Colon (tissue), 2 donors: ENCODE measurements around the gene FAM9C.
A peak's percentile ranks its signal among the peaks of the same experiment; 100 is the strongest.
"Not testable (repeated sequence)": the region's sequence is repeated elsewhere in the genome, so short reads cannot be mapped to it uniquely, and the experiment has no call there.

ENCODE experiments used
- FAIRE-seq: peaks from 2 replicates; lab custom pipeline; 2012; peaks lifted over from hg19 to GRCh38; lab: Jason Lieb, UNC
- donor health status: control.
- donor health status: control.

FAM9C gene

DNA sequence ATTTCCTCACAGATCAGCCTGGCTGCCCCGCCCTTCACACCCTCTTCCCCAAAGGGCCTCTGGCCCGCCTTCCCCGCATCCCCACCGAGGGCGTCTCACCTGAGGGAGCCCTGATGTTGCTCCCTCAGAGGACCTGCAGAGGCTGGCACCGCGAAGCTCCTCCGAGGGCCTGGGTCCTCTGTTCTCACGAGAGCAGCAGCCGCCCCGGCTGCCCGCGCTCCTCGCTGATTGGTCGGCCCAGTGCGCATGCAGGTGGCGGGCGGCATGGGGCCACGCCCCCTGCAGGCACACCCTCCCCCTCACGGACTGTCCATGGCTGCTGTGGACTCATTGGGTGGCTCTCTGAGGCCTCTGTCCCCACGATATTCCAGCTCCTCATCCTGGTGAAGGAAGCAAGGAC is at the start of gene FAM9C:
TSS of gene FAM9C (minus strand) at position 180 of the 400 bp plus-strand sequence. CDS start 831 bp downstream, outside the sequence.
- FAIRE-seq: no peak

GRCh38 chrX:13093529-13094140 is 49.2 kb upstream of the FAM9C start:
- no peak for FAIRE-seq

DNA sequence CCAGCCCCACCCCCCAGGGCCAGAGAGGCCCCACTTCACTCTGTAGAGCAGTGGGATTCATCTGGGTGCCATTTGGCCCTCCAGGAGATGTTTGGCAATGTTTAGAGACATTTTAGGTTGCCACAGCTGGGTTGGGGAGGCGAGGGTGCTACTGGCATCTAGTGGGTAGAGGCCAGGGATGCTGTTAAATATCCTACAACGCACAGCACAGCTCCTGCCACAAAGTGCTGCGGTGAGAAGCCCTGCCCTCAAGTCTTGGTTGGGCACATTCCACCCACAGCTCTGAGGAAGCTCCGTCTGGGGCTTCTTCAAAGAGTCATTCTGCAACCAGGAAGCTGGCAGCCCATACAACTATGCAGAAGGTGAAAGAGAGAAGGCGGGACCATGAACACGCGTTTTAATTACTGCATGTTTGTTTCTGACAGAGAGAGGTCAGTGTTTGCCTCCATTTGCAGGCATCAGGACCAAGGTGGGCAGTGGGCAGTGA is 48.1 kb upstream of the FAM9C start:
- no peak for FAIRE-seq

GRCh38 chrX:13091111-13091765 is 46.8 kb upstream of the FAM9C start:
- FAIRE-seq: peak; percentile 72

GRCh38 chrX:13090339-13091110 is 46.1 kb upstream of the FAM9C start:
- FAIRE-seq: no peak

- no peak for FAIRE-seq
These were observed 45.6 kb upstream of the FAM9C start for GRCh38 chrX:13090027-13090338.

DNA sequence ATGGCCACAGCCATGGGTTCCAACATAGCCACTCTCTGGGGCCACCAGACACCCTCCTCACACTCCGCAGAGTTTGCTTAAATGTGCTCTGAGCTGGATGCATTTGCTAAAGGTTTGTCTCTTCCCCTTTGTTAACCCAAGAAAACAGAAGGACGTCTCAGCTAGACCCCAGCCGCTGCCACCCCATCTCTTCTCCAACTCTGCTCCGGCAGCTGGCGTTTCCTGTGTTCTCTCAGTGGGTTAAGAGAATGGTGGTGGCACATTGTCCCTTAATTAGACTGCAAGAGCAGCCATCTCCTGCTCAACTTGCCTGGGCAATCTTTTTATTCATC is 43.7 kb upstream of the FAM9C start:
- FAIRE-seq: no peak

DNA sequence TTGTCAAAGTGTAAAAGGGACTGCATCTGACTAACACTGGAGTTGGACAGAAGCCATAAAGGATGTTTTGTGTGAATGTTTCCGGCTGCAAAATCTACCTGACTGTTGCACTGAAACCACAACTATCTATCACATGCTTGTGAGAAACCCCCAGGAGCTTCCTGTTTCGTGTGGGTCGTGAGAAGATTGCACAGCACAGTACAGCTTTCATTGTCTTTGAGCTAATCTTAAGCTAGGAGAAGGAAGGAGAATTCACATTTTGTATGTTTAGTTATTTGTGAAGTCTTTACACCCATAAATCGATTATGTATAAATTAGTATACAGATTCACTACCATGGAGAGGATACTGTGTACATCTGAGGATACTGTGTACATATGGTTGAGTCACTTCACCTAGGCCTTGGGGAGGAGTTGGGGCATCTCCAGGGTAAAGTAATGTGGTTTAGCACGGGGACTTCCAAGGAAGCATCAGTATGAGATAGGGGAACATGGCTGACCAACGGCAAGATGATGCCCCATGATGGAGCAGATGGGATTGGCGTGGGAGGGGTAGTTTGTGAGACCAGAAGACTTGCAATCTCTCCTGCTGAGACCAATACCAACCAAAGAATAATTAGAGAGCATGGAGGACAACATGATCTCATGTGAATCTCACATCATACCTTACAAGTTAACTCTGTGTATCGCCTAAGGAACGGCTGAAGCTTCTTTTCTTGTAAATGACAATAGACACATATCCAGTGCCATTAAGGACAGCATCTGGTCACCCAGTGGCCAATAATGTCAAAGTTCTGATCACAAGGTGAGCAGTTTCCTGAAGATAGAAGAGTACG is 43.1 kb upstream of the FAM9C start:
- FAIRE-seq: peak; percentile 92

- not testable (repeated sequence) for FAIRE-seq
These were observed 42.4 kb upstream of the FAM9C start for GRCh38 chrX:13086793-13087321.

- peak; percentile 61 for FAIRE-seq
These were observed 41.7 kb upstream of the FAM9C start for GRCh38 chrX:13086076-13086475.

DNA sequence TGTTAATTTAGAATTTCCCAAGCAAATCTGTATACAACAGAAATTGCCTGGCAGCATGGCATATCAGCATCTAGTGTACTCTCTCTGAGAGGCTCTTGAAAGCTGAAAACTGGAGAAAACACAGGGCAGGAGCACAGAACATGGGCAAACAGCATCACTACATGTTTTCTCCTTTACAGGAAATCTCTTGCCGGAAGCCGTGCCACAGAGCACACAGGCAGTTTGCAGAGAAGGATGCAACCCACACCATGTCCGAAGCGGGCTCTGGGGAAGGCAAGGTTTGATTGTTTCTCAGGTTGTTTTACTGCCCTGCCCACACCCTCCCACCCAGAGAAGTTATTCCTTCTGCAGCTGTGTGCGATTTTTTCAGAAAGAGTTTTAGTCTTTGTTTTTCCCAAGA is 41.1 kb upstream of the FAM9C start:
- FAIRE-seq: no peak

DNA sequence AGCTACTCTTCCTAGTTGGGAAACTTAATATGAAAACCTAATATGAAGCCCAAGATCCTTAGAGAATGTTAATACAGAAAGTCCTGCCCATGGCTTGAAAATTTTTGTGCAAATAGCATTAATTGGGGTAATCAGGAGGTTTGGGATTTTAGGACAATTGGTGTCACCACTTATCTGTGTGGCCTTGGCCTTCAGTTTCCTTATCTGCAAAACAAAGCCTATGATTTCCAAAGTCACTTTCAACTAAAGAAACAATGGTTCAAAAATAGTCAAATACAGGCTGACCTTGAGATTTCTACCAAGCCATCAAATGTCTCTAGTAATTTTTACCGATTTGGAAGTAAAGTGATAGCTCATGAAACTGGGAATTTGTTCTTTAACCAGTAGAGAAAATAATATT is 40.2 kb upstream of the FAM9C start:
- FAIRE-seq: peak; percentile 18

DNA sequence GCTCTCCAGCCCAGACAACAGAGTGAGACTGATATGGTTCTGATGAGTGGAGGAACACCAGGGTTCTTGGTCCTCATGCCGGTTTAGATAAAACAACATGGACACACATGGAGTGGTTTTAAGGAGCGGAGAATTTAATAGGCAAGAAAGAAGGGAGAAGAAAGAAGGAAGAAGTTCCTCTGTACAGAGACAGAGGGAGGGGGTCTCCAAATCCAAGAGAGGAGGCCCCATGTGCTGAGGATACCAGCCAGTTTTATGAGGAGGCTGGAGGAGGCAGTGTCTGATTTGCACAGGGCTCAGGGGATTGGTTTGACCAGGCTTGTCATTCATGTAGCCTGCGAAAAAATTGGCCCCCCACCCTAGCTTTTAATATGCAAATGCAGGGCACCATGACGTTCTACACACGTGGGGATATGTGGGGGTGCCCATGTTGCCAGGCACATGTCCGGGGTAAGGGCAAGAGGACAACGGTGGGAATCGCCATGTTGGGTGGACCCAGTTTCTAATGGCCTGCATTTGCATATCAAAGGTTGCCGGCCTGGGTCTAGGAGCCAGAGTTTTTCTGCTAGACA is 39.4 kb upstream of the FAM9C start:
- FAIRE-seq: not testable (repeated sequence)

DNA sequence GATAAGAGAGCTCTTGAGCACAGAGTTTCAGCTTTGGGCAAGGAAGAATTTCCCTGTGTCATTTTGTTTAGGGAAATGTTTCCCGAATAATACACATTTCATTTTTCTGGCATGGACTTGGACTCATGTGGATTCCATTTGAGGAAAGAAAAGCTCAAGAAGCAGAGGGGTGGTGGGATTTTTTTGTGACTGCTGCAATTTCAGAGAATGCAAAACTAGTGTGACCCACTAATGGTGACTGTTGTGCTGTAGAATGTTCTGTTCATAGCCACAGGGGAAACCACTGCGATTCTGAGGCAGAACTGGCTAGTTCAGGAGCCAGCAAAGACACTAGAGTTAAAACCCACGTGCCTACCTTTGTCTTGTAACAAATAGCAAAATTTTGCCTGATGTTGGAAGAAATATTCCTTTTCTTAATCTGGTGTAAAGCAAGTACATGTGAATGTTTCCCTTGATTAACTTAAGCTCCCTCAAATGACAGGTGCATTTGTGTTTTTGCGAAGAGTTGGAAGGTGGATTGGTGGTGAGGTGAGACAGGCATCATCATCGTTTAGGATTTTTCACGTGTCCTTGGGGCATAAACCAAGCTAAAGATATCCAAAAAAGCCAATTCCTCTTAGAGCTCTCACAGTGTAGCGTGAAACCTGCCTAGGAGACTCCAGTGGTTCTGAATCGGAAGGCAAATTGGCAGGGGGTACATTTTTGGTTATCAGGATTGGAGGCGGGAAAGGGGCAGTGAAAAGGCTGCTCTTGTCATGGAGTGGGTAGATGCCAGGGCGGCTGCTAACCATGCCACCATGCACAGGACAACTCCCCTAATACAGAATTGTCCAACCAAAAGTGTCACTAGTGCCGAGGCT is 38.0 kb upstream of the FAM9C start:
- FAIRE-seq: no peak

DNA sequence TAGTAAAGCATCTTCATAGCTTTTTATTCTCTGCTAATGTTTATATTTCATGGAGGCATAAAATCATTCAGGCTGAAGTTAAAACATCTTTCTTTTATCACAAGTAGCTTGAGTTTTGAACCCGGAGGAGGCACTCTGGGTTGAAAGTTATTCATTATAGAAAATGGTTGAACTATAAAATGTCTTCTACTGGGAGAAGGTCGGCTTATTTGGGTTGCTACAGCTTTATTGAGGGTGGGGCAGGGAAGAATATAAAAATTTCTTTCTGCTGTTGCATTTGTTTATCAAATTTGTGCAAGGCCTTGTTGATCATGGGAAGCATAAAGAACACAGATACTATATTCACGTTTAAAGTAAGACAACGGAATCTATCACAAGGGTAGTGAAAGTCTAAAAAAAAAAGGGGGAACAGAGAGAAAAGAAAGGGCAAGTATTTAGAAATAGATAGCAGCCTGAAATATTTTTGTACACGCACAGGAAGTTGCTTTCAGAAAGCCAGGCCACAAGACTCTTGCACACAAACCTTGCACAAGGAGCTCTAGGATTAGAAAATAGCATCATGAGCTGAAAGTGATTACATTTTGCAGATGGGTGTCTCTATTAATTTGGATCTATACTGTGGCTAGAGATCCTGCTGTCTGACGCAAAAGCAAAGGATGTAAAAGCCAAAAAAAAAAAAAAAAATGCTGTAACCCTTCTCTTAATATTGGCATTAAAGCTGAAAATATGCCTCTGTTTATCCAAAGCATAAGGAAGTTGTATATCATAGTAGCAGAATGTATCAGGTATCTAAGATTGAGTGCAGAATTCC is 37.2 kb upstream of the FAM9C start:
- FAIRE-seq: peak; percentile 45

DNA sequence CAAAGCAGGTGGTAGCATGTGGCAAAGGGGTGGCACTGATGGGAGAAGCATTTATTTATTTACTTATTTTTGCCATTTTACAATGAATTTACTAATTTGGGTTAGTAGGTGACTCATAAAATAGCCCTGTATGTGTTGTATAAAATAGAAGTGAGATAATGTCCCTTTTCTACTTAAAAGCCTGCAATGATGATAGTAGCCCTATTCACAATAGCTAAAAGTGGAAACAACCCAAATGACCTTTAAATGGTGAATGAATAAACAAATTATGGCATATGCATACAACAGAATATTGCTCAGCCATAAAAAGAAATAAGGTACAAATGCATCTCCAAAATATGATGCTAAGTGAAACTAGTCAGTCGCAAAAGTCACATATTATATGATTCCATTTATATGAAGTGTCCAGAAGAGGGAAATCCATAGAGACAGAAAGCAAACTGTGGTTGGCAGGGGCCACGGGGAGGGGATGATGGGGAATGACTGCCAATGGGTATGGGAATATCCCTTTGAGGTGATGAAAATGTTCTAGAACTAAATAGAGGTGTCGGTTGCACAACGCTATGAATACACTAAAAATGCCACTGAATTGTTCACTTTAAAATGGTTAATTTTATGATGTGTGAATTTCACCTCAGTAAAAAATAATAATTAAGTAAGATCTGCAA is 35.8 kb upstream of the FAM9C start:
- no peak for FAIRE-seq

GRCh38 chrX:13078739-13079444 is 34.5 kb upstream of the FAM9C start:
- FAIRE-seq: no peak

DNA sequence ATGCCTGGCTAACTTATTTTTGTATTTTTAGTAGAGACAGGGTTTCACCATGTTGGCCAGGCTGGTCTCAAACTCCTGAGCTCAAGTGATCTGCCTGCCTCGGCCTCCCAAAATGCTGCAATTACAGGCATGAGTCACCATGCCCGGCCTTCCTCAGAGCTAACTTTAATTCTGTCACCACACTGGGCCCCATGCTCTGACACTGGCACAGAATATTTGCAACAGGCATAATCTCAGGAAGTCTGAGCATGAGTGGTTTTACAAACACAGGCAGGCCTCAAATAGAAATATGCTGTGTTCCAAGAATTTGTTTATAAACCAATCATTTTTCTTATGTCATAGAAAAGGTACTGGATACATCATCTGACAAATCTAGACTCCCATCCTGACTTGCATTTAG is 32.7 kb upstream of the FAM9C start:
- FAIRE-seq: no peak
